BE2C (cell line): ENCODE data around the gene CHEK1.
A peak's percentile ranks its signal among the peaks of the same experiment; 100 is the strongest.

ENCODE experiments used
- DNase-seq: peaks from one replicate; pipeline ENCODE4 v3.0.0-alpha.2; 2020
- H3K27me3 ChIP-seq: fragments of 250-450 bp; sonication (Bioruptor Pico); 2 replicates; pipeline ENCODE4 v1.5.1; 2020; ENCODE audit warnings: mild to moderate bottlenecking
- H3K36me3 ChIP-seq: fragments of 250-450 bp; sonication (Bioruptor Pico); 2 replicates; pipeline ENCODE4 v1.5.1; 2020; ENCODE audit warnings: mild to moderate bottlenecking
- H3K4me1 ChIP-seq: fragments of 250-450 bp; sonication (Bioruptor Pico); 2 replicates; pipeline ENCODE4 v1.5.1; 2020
- H3K4me3 ChIP-seq: 2 replicates; pipeline ENCODE4 v1.5.1; 2011; ENCODE audit warnings: low read depth, low read length
- H3K9me3 ChIP-seq: fragments of 250-450 bp; sonication (Bioruptor Pico); 2 replicates; pipeline ENCODE4 v1.5.1; 2020
- TF ChIP-seq, protein P1 (sequence below): IDR thresholded peaks from 2 replicates; pipeline ENCODE4 v1.5.1; 2012; ENCODE audit warnings: mild to moderate bottlenecking, low read depth, low read length

CHEK1 gene

DNA sequence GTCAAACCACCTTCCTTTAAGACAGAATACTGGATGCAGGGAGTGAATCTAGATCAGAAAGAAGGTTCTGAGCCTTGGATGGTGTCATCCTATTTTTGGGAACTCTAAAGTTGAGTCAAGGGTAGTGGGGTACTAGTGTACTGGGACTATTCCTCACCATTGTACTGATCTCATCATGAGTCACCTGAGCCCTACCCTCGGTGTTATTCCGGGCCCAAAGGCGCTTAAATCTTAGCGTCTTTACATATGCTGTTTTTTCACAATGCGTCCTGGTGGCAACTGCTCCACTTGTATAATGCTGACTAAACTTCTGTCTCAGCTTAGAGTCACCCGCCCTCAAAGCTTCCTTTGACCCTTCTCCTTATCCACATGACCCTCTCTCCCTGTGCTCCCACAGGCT lies 95.8 kb downstream of the CHEK1 start:
- Histone ChIP-seq H3K36me3 (no peaks in the 10 kb centered on the region), H3K27me3 (no peaks in the 10 kb centered on the region; the same call in 1 of the 2 replicates), H3K4me3 (no peak overlapping the region), H3K4me1 (no peaks in the 10 kb centered on the region), H3K9me3 (no peaks in the 10 kb centered on the region)
- TF ChIP-seq, protein P1, sequence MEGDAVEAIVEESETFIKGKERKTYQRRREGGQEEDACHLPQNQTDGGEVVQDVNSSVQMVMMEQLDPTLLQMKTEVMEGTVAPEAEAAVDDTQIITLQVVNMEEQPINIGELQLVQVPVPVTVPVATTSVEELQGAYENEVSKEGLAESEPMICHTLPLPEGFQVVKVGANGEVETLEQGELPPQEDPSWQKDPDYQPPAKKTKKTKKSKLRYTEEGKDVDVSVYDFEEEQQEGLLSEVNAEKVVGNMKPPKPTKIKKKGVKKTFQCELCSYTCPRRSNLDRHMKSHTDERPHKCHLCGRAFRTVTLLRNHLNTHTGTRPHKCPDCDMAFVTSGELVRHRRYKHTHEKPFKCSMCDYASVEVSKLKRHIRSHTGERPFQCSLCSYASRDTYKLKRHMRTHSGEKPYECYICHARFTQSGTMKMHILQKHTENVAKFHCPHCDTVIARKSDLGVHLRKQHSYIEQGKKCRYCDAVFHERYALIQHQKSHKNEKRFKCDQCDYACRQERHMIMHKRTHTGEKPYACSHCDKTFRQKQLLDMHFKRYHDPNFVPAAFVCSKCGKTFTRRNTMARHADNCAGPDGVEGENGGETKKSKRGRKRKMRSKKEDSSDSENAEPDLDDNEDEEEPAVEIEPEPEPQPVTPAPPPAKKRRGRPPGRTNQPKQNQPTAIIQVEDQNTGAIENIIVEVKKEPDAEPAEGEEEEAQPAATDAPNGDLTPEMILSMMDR, result no peak
- no peak for DNase-seq

DNA sequence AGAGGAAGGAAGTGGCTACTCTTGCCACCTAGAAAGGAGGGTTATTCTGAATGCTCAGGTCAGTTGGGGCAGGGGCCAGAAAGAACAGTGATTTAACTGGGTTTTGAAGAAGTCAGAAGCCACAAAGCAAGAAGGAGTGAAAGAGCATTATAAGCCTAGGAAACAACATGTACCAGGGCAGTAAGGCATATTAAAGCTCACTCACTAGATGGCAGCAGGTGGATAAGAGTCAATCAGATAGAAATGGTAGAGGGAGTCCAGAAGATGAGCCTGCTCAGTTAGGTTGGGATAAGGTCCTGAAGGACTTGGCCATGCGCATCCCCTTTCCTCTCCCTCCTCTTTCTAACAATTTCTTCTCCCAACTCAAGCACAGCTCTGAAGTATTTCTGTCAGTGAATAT lies 99.2 kb downstream of the CHEK1 start:
- no peaks in the 10 kb centered on the region for H3K4me1 ChIP-seq
- no peaks in the 10 kb centered on the region for H3K36me3 ChIP-seq
- no peak overlapping the region for H3K4me3 ChIP-seq
- no peak for DNase-seq
- TF ChIP-seq, protein P1, result peak; percentile 25; the same call in 1 of the 2 replicates
- no peaks in the 10 kb centered on the region for H3K9me3 ChIP-seq
- H3K27me3 ChIP-seq, result no peaks in the 10 kb centered on the region; the same call in none of the 2 replicates
